A673 (cell line): ENCODE results near the gene ARHGAP26. TPM values are rescaled to one million over a fixed set of nuclear protein-coding genes. Genes with fewer than 3 reads are reported as not detected.

Source experiments
- BruUV-seq: library from RNA; stranded (reverse); fragments of 400-500 nt; replicated peaks from 2 replicates; lab custom pipeline; 2021; lab: Mats Ljungman, UMichigan
- CTCF ChIA-PET: fragments of 300-600 bp; sonication (Branson Sonifier 250); formaldehyde crosslinking; loops from one replicate; lab custom pipeline; 2022; ENCODE audit warnings: antibody characterized with exemption; lab: Charles Lee
- POLR2A ChIA-PET: fragments of 300-600 bp; sonication (Branson Sonifier 250); formaldehyde crosslinking; loops from one replicate; lab custom pipeline; 2022; ENCODE audit warnings: antibody characterized with exemption; ENCODE audit not compliant: low non-redundant PET; lab: Charles Lee
- DNase-seq: peaks from one replicate; pipeline ENCODE4 v3.0.0-alpha.2; 2015; ENCODE audit warnings: low spot score
- H3K27ac ChIP-seq: fragments of 200-600 bp; sonication (generic); 2 replicates; pipeline ENCODE4 v1.5.1; 2016; ENCODE audit warnings: mixed run types, low read depth, mild to moderate bottlenecking, mixed read lengths, antibody characterized with exemption, low read length; ENCODE audit not compliant: poor library complexity, severe bottlenecking
- H3K27me3 ChIP-seq: fragments of 200-600 bp; sonication (generic); replicated peaks from 2 replicates; pipeline ENCODE4 v1.6.1; 2017; ENCODE audit warnings: mixed run types, low read depth, mild to moderate bottlenecking, mixed read lengths, antibody characterized with exemption, low read length; ENCODE audit not compliant: insufficient read depth, poor library complexity
- H3K36me3 ChIP-seq: fragments of 200-600 bp; sonication (generic); 2 replicates; pipeline ENCODE4 v1.6.1; 2016; ENCODE audit warnings: mixed run types, mild to moderate bottlenecking, mixed read lengths, antibody characterized with exemption, low read length; ENCODE audit not compliant: insufficient read depth, poor library complexity, severe bottlenecking
- H3K4me1 ChIP-seq: fragments of 200-600 bp; sonication (generic); 2 replicates; pipeline ENCODE4 v1.6.1; 2017; ENCODE audit warnings: mixed run types, mild to moderate bottlenecking, mixed read lengths, antibody characterized with exemption, low read length; ENCODE audit not compliant: insufficient read depth, poor library complexity, severe bottlenecking
- H3K4me3 ChIP-seq: fragments of 200-600 bp; sonication (generic); 2 replicates; pipeline ENCODE4 v1.5.1; 2016; ENCODE audit warnings: low read depth, mixed run types, mild to moderate bottlenecking, mixed read lengths, low read length; ENCODE audit not compliant: poor library complexity, severe bottlenecking
- H3K9me3 ChIP-seq: fragments of 200-600 bp; sonication (generic); 2 replicates; pipeline ENCODE4 v1.6.1; 2016; ENCODE audit warnings: mixed run types, low read depth, mild to moderate bottlenecking, mixed read lengths, antibody characterized with exemption, low read length; ENCODE audit not compliant: poor library complexity, severe bottlenecking
- EZH2 ChIP-seq: fragments of 200-600 bp; sonication (generic); IDR thresholded peaks from 2 replicates; pipeline ENCODE4 v1.6.1; 2017; ENCODE audit warnings: borderline replicate concordance, low read depth, mild to moderate bottlenecking, mixed read lengths, antibody characterized with exemption, low read length; ENCODE audit not compliant: poor library complexity, severe bottlenecking
- intact Hi-C: fragments of 100-400 bp; cut with micrococcal nuclease; formaldehyde crosslinking; loops from one replicate; pipeline ENCODE4 v1.10.0; 2022; ENCODE audit not compliant: unreplicated experiment
- total RNA-seq: library from RNA; stranded (reverse); gene quantifications from 2 replicates; pipeline ENCODE4 v1.2.3, GENCODE V29; 2021
- TF ChIP-seq, protein P1 (sequence below): fragments of 300-800, 200-600 bp; sonication (generic); conservative IDR thresholded peaks from 2 replicates; pipeline ENCODE4 v1.5.1; 2017; ENCODE audit warnings: low read depth, mild to moderate bottlenecking, antibody characterized with exemption, low read length, moderate library complexity, mixed read lengths

Gene ARHGAP26
- total RNA-seq, 1 experiment from 2014 or later = 25.5 TPM

DNA sequence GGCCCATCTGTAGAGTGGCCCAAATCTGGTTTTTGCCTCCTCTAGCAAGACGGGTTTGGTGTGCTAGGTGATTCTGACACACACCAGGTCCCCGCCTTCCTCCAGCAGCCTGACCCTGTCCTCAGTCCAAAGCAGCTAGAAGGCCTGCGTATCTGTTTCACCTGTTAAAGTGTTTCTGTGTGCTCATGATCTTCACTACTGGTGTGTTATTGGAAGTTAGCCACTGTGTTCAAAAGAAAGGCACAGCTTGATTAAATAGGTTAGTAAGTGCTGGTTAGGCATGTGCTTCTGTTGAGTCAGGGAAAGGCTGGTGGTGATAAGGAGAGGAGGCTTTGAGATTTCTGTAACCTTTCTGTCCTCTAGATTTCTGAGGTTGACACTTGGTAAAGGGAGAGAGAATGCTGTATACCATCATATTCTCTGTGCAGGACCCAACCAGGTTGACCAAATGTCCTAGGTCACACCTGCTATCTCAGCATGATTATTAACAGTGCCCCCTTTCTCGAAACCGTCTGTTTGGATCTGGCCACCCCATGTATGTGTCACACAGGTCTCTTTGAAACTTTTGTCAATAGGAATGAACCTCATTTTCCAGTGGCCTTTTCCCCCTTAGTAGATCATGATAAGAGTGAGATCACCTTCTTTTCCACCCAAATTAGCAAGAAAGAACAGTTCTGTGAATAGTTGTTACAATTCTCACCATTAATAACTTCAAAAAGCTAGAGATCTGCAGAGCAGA, 58.8 kb downstream of the ARHGAP26 start:
- Histone ChIP-seq H3K9me3 (no peaks in the 10 kb centered on the region), H3K4me1 (peaks cover 16% of the 10 kb centered on the region), H3K4me3 (no peak overlapping the region), H3K36me3 (no peaks in the 10 kb centered on the region), H3K27me3 (no peaks in the 10 kb centered on the region), H3K27ac (no peak overlapping the region)
- TF ChIP-seq EZH2 = no peak
- TF ChIP-seq, protein P1, sequence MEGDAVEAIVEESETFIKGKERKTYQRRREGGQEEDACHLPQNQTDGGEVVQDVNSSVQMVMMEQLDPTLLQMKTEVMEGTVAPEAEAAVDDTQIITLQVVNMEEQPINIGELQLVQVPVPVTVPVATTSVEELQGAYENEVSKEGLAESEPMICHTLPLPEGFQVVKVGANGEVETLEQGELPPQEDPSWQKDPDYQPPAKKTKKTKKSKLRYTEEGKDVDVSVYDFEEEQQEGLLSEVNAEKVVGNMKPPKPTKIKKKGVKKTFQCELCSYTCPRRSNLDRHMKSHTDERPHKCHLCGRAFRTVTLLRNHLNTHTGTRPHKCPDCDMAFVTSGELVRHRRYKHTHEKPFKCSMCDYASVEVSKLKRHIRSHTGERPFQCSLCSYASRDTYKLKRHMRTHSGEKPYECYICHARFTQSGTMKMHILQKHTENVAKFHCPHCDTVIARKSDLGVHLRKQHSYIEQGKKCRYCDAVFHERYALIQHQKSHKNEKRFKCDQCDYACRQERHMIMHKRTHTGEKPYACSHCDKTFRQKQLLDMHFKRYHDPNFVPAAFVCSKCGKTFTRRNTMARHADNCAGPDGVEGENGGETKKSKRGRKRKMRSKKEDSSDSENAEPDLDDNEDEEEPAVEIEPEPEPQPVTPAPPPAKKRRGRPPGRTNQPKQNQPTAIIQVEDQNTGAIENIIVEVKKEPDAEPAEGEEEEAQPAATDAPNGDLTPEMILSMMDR = no peak
- ChIA-PET CTCF (no interaction called here), POLR2A (no interaction called here)
- intact Hi-C loops = no loop called here
- DNase-seq = no peak
- no TSS peak for BruUV-seq

DNA sequence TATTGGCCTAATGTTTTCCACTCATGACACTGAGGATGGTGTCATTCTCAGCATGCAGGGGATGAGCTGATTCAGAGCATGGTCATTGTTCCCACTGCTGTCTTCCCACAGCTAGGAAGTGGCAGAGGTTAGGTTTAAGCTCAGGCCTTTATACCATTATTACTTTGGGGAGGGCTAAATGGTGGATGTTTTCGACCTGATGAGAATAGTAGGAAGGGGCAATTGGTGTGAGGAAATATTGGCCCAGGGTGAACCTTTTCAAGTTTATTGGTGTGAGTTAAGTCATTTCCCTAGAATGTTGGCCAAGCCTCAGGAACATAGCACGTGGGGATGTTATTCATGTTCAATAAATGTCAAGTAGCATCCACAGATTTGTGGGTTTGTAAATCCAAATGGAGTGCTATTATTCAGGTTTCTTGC, 59.6 kb downstream of the ARHGAP26 start:
- no peaks in the 10 kb centered on the region for H3K36me3 ChIP-seq
- intact Hi-C loops = no loop called here
- H3K27ac ChIP-seq = no peak overlapping the region
- DNase-seq = no peak
- ChIA-PET CTCF (no interaction called here), POLR2A (no interaction called here)
- peaks cover 16% of the 10 kb centered on the region for H3K4me1 ChIP-seq
- no TSS peak for BruUV-seq
- no peaks in the 10 kb centered on the region for H3K9me3 ChIP-seq
- no peak for TF ChIP-seq EZH2
- TF ChIP-seq, protein P1 = no peak
- H3K4me3 ChIP-seq = no peak overlapping the region
- H3K27me3 ChIP-seq = no peaks in the 10 kb centered on the region

DNA sequence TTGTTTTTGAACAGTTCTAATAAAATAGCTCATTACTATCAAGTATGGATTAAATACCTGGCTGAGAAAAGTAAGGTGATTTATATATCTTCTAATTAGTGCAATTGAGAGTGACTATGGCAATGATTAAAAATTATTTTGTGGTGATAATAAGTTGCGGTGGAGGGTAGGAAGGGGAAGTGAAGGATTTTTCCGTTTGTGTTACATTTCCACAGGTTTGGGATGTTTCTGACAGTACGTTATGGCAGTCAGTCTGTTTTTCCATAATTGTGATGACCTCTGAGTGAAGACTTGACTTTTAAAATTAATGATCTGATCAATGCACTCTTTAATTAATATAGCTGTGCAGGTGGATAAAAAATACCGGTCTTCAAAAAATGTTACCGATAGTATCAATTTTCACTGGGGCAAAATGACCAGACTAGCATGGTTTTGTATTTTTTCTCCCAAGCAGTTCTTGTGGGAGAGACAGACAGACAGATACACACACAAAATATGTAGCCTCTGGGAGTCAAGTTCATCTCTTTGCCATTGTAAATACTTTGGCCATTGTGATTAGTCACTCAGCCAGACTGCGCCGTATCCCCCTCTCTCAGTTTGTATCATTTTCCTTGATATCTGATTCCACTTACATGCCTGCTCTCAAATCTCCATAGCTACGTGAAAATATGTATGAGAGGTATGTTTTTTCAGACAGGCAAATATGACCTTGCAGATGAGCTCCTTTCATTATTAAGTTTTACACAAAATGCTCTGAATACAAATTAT, 60.2 kb downstream of the ARHGAP26 start:
- BruUV-seq = no TSS peak
- H3K9me3 ChIP-seq = no peaks in the 10 kb centered on the region
- no peak overlapping the region for H3K4me3 ChIP-seq
- H3K4me1 ChIP-seq = peaks cover 13% of the 10 kb centered on the region
- no peaks in the 10 kb centered on the region for H3K27me3 ChIP-seq
- no peak overlapping the region for H3K27ac ChIP-seq
- H3K36me3 ChIP-seq = no peaks in the 10 kb centered on the region
- POLR2A ChIA-PET = no interaction called here
- intact Hi-C loops = no loop called here
- DNase-seq = no peak
- TF ChIP-seq, protein P1 = no peak
- TF ChIP-seq EZH2 = no peak
- CTCF ChIA-PET = no interaction called here
